Right atrium auricular region (tissue), 2 donors: ENCODE measurements around the gene FRMD4A. TPM values are rescaled to one million over a fixed set of nuclear protein-coding genes. Genes with fewer than 3 reads are reported as not detected.

Source experiments
- DNase-seq: peaks from one replicate; pipeline ENCODE4 v3.0.0-alpha.2; 2019; ENCODE audit warnings: low spot score
- H3K27ac ChIP-seq, 2 donors: fragments of 200-600 bp; sonication (generic); 1 replicate in 1 of 2; 2 replicates in 1 of 2; pipeline ENCODE4 v1.5.1; 2016 to 2019
- H3K27me3 ChIP-seq, 2 donors: fragments of 200-600 bp; sonication (generic); one replicate each; pipeline versions ENCODE4 v1.5.1 to v1.6.0; 2017 to 2019
- H3K36me3 ChIP-seq: fragments of 200-600 bp; sonication (generic); one replicate; pipeline ENCODE4 v1.5.1; 2016
- H3K4me1 ChIP-seq, 2 donors: fragments of 200-600 bp; sonication (generic); one replicate each; pipeline versions ENCODE4 v1.5.1 to v1.6.0; 2017 to 2019
- H3K4me3 ChIP-seq, 2 donors: fragments of 200-600 bp; sonication (generic); 1 replicate in 1 of 2; 2 replicates in 1 of 2; pipeline ENCODE4 v1.5.1; 2017 to 2019; ENCODE audit warnings: mild to moderate bottlenecking in 1 of 2, moderate library complexity in 1 of 2
- H3K9me3 ChIP-seq, 2 donors: fragments of 200-600 bp; sonication (generic); one replicate each; pipeline ENCODE4 v1.5.1; 2019
- total RNA-seq, 2 donors: library from RNA; depleted of rRNA; stranded (reverse); fragments of >200 nt; gene quantifications; one replicate each; pipeline ENCODE4 v1.1.0, GENCODE V29; 2016
- TF ChIP-seq, protein P1 (sequence below), 2 donors: fragments of 200-600 bp; sonication (generic); IDR thresholded peaks; one replicate each; pipeline ENCODE4 v1.5.1; 2019; ENCODE audit warnings: antibody characterized with exemption in 2 of 2

The FRMD4A gene
- total RNA-seq, 2 donors from 2014 or later = 15.9 to 22.9 TPM

DNA sequence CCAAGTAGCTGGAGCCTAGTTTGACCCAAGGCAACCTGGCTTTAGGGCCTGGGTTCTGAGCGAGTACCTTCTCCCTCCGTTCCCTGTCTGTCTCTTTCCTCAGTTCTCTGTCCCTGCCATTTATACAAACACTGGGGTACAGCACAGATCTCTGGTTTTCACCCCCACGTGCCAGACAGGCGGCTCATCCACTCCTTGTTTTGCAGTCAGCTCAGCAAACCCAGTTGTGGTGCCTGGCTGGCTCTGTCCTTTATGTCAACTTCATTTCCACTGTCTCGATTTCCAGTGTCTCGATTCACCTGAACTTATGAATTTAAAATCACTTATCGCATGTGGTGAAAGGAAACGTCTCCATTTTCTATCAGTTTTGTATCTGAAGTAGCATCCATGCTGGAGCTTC, 230.8 kb downstream of the FRMD4A start:
- TF ChIP-seq, protein P1, sequence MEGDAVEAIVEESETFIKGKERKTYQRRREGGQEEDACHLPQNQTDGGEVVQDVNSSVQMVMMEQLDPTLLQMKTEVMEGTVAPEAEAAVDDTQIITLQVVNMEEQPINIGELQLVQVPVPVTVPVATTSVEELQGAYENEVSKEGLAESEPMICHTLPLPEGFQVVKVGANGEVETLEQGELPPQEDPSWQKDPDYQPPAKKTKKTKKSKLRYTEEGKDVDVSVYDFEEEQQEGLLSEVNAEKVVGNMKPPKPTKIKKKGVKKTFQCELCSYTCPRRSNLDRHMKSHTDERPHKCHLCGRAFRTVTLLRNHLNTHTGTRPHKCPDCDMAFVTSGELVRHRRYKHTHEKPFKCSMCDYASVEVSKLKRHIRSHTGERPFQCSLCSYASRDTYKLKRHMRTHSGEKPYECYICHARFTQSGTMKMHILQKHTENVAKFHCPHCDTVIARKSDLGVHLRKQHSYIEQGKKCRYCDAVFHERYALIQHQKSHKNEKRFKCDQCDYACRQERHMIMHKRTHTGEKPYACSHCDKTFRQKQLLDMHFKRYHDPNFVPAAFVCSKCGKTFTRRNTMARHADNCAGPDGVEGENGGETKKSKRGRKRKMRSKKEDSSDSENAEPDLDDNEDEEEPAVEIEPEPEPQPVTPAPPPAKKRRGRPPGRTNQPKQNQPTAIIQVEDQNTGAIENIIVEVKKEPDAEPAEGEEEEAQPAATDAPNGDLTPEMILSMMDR (IDR thresholded peaks at IDR 0.05) = no peak
- Histone ChIP-seq H3K27me3 (no peaks in the 10 kb centered on the region), H3K4me3 (no peak overlapping the region), H3K27ac (no peak overlapping the region), H3K4me1 (no peaks in the 10 kb centered on the region), H3K9me3 (no peaks in the 10 kb centered on the region), H3K36me3 (no peaks in the 10 kb centered on the region)
- DNase-seq = no peak

DNA sequence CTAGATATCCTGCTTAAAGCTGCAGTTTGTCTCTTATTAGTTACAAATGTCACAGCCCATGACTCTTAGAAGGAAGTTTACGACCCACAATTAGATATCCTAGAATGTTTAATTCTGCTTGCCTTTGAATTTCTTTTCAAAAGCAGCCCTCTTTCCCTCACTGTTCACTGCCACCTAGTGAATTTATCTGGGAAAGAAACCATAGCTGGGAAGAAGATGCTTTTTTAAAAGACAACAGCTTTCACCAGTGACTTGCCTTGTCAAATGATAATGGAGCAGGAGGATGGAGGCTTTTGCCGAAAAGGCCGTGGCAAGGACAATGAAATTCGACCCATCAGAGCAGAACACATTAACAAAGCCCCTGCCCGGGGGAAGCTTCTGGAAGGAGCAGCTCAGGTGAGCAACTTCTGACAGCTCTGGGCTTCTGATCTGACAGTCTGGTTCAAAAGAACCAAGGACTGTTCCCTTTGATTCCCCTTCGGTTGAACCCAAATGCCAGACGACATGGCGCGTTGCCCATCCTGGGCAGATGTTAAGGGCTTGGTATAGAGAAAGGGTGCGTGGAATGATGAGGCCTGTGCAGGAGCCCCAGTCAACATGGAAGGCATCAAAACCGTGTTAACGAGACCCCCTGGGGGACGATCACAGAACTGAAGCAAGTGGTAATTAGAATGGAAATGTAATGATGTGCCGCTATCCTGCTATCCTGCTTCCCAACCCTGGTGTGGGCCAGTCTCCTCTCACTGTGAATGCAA, 236.8 kb downstream of the FRMD4A start:
- Histone ChIP-seq H3K27ac (no peak overlapping the region), H3K4me1 (peaks cover 0 to 4% of the 10 kb centered on the region in 2 donors), H3K27me3 (no peaks in the 10 kb centered on the region), H3K4me3 (no peak overlapping the region), H3K36me3 (no peaks in the 10 kb centered on the region), H3K9me3 (no peaks in the 10 kb centered on the region)
- TF ChIP-seq, protein P1 (IDR thresholded peaks at IDR 0.05) = peak; percentile 33 to 66
- DNase-seq = no peak

DNA sequence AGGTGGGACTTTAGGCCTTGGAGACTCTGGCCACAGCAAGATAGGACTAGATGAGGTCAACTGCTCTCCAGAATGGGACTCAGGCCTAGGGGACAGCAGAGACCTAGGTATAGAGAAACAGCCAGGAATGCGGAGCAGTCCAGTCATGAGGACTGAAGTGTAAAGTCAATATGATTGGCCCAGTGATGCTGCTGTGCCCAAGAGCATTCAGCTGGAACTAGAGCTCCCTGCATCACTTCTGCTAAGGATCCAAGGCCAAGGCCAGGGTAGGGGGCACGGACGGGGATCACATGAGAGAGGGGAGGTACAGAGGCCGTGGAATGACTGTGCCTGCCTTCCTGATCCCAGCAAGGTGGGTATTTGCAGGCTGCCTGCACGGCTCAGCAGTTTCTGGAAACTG, 237.9 kb downstream of the FRMD4A start:
- TF ChIP-seq, protein P1 (IDR thresholded peaks at IDR 0.05) = no peak
- Histone ChIP-seq H3K9me3 (no peaks in the 10 kb centered on the region), H3K27me3 (no peaks in the 10 kb centered on the region), H3K4me1 (peaks cover 0 to 5% of the 10 kb centered on the region in 2 donors), H3K27ac (no peak overlapping the region), H3K4me3 (no peak overlapping the region), H3K36me3 (no peaks in the 10 kb centered on the region)
- DNase-seq = no peak

DNA sequence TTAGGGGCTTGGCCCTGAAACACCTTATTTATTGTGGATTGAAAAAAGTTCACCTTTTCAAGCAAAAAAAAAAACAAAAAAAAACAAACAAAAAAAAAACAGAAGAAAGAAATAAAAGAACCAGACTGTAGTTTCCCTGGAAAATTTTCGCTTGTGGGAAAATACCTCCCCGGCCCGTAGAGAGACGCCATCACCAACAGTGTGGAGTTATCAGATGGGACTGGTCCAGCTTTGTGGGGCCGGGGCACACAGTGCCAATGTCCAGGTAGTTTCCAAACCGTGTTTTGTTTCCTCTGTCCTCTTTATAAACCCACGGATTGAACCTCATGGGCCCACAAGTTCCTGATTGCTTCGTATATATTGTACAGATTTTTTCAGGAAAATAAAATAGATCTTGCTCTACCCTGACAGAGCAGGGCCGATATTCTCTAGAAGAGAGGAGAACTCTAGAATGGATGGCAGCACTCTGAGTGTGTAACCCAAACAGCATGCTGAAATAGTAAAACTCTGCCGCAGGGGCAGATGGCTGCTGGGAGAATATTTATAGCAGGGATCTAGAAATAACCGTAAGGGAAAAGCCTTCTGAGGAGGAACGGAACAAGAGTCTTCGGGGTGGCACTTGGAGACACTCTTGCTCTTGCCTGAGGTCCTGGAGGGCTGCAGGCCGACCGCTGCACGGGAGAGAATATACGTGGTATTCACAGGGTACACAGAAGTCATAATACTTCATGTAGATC, 241.0 kb downstream of the FRMD4A start:
- TF ChIP-seq, protein P1 (IDR thresholded peaks at IDR 0.05) = no peak
- Histone ChIP-seq H3K4me1 (peaks cover 0 to 5% of the 10 kb centered on the region in 2 donors), H3K4me3 (no peak overlapping the region), H3K36me3 (no peaks in the 10 kb centered on the region), H3K27me3 (no peaks in the 10 kb centered on the region), H3K27ac (no peak overlapping the region), H3K9me3 (no peaks in the 10 kb centered on the region)
- DNase-seq = no peak

GRCh38 chr10:14087566-14087965, 243.2 kb downstream of the FRMD4A start:
- DNase-seq = no peak
- H3K36me3 ChIP-seq = no peaks in the 10 kb centered on the region
- H3K27ac ChIP-seq = no peak overlapping the region
- TF ChIP-seq, protein P1 (IDR thresholded peaks at IDR 0.05) = no peak
- H3K4me3 ChIP-seq = no peak overlapping the region
- peaks cover 0 to 5% of the 10 kb centered on the region in 2 donors for H3K4me1 ChIP-seq
- no peaks in the 10 kb centered on the region for H3K27me3 ChIP-seq
- no peaks in the 10 kb centered on the region for H3K9me3 ChIP-seq
